Measurements from ENCODE around the gene SLC39A12. TPM values are rescaled to one million over a fixed set of nuclear protein-coding genes. Genes with fewer than 3 reads are reported as not detected.

The SLC39A12 gene
- total and polyA plus RNA-seq, 2 of the 13 experiments (the other 11 are each of a cell fraction or from before 2014, with no cell fraction given): not detected

GRCh38 chr10:17915181-17915580 is 36.5 kb upstream of the SLC39A12 start:
- no peak for DNase-seq (ENCODE audit: low spot score)
- intact Hi-C loops (cut with micrococcal nuclease; ENCODE audit: unreplicated experiment): no loop called here
- Histone ChIP-seq H3K9me3 (ENCODE audit: low read length) (no peaks in the 10 kb centered on the region), H2AFZ (ENCODE audit: low read length) (no peak overlapping the region), H3K27me3 (ENCODE audit: control insufficient read depth in 1 of 2, insufficient read depth in 2 of 2, low read length in 2 of 2) (no peaks in the 10 kb centered on the region), H3K27ac (ENCODE audit: extremely low read length, insufficient read depth, low read length) (no peak overlapping the region), H3K4me3 (replicated peaks in 1 of 3; ENCODE audit: insufficient read depth in 1 of 3, low read depth in 2 of 3, low read length in 3 of 3) (no peak overlapping the region), H3K4me1 (ENCODE audit: insufficient read depth, low read length) (no peaks in the 10 kb centered on the region), H3K9ac (ENCODE audit: insufficient read depth, low read depth, low read length) (no peak overlapping the region), H4K20me1 (ENCODE audit: insufficient read depth, low read length) (no peaks in the 10 kb centered on the region), H3K4me2 (ENCODE audit: low read depth, low read length) (no peak overlapping the region), H3K79me2 (ENCODE audit: insufficient read depth, low read length) (no peaks in the 10 kb centered on the region), H3K36me3 (replicated peaks in 1 of 2; ENCODE audit: control insufficient read depth in 1 of 2, insufficient read depth in 2 of 2, low read length in 2 of 2) (no peaks in the 10 kb centered on the region)
- ChIA-PET POLR2A (no interaction called here), CTCF (ENCODE audit: low intra/inter-chr PET ratio, low total read pairs) (no interaction called here)
- in situ Hi-C loops (cut with HindIII; ENCODE audit: extremely low pct_ligation_motif_present, low pct_unique_long_range_greater_than_20kb): loop anchor here (10.0 kb wide), 1 partner anchor 300 kb away; no protein-coding TSS in a partner anchor
- no peak for FAIRE-seq
- WGBS (ENCODE audit: low lambda C conversion rate): 9% methylated on average over 4 of the region's 4 CpGs
- ATAC-seq: no peak
- BruUV-seq (replicated peaks): no TSS peak
- no peak for TF ChIP-seq JUN (CRISPR knock-in tag; IDR thresholded peaks at IDR 0.05)
- TF ChIP-seq AHDC1 (CRISPR knock-in tag; IDR thresholded peaks at IDR 0.05; ENCODE audit: borderline replicate concordance): no peak
- no peak for TF ChIP-seq SP2 (CRISPR knock-in tag; IDR thresholded peaks at IDR 0.05)
- TF ChIP-seq HDAC1 (CRISPR knock-in tag; IDR thresholded peaks at IDR 0.05): no peak
- TF ChIP-seq CHD4 (IDR thresholded peaks at IDR 0.05; ENCODE audit: borderline replicate concordance, low read length): no peak
- TF ChIP-seq, protein P1, sequence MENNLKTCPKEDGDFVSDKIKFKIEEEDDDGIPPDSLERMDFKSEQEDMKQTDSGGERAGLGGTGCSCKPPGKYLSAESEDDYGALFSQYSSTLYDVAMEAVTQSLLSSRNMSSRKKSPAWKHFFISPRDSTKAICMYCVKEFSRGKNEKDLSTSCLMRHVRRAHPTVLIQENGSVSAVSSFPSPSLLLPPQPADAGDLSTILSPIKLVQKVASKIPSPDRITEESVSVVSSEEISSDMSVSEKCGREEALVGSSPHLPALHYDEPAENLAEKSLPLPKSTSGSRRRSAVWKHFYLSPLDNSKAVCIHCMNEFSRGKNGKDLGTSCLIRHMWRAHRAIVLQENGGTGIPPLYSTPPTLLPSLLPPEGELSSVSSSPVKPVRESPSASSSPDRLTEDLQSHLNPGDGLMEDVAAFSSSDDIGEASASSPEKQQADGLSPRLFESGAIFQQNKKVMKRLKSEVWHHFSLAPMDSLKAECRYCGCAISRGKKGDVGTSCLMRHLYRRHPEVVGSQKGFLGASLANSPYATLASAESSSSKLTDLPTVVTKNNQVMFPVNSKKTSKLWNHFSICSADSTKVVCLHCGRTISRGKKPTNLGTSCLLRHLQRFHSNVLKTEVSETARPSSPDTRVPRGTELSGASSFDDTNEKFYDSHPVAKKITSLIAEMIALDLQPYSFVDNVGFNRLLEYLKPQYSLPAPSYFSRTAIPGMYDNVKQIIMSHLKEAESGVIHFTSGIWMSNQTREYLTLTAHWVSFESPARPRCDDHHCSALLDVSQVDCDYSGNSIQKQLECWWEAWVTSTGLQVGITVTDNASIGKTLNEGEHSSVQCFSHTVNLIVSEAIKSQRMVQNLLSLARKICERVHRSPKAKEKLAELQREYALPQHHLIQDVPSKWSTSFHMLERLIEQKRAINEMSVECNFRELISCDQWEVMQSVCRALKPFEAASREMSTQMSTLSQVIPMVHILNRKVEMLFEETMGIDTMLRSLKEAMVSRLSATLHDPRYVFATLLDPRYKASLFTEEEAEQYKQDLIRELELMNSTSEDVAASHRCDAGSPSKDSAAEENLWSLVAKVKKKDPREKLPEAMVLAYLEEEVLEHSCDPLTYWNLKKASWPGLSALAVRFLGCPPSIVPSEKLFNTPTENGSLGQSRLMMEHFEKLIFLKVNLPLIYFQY (CRISPR knock-in tag; IDR thresholded peaks at IDR 0.05; ENCODE audit: borderline replicate concordance): no peak
- no peak for TF ChIP-seq ZNF710 (CRISPR knock-in tag; IDR thresholded peaks at IDR 0.05; ENCODE audit: borderline replicate concordance)
- TF ChIP-seq YEATS4 (CRISPR knock-in tag; IDR thresholded peaks at IDR 0.05; ENCODE audit: borderline replicate concordance): no peak
- TF ChIP-seq TBL1XR1 (IDR thresholded peaks at IDR 0.05; ENCODE audit: borderline replicate concordance, low read length, partially characterized antibody): no peak
- TF ChIP-seq KAT7 (CRISPR knock-in tag; IDR thresholded peaks at IDR 0.05; ENCODE audit: borderline replicate concordance): no peak
- TF ChIP-seq POGK (CRISPR knock-in tag; conservative IDR thresholded peaks at IDR 0.05): no peak

All from HepG2 (cell line).